GM12892 (cell line): ENCODE measurements around the gene CUBN. TPM values are rescaled to one million over a fixed set of nuclear protein-coding genes. Genes with fewer than 3 reads are reported as not detected.

Experiments
- DNase-seq: peaks from one replicate; pipeline ENCODE4 v3.0.0; 2011; ENCODE audit not compliant: insufficient read length
- FAIRE-seq: peaks from 2 replicates; lab custom pipeline; 2011; peaks lifted over from hg19 to GRCh38; lab: Jason Lieb, UNC
- POLR2A ChIP-seq: IDR thresholded peaks from 2 replicates; pipeline ENCODE4 v1.6.1; 2011; ENCODE audit warnings: low read depth, low read length, control low read depth
- POLR2AphosphoS5 ChIP-seq: IDR thresholded peaks from 2 replicates; pipeline ENCODE4 v1.6.1; 2011; ENCODE audit warnings: low read depth, low read length, control low read depth
- TAF1 ChIP-seq: IDR thresholded peaks from 2 replicates; pipeline ENCODE4 v1.6.1; 2011; ENCODE audit warnings: low read depth, mild to moderate bottlenecking, control low read depth, low read length, borderline replicate concordance
- polyA plus RNA-seq: library from polyadenylated mRNA; unstranded; fragments of >200 nt; gene quantifications from one replicate; pipeline ENCODE4 v1.2.1, GENCODE V29; 2012; ENCODE audit warnings: missing spikeins, inconsistent platforms; ENCODE audit not compliant: missing spikeins

The CUBN gene
- not detected for polyA plus RNA-seq

- DNase-seq: no peak
- no peak for FAIRE-seq
- TF ChIP-seq POLR2A: no peak
- TF ChIP-seq TAF1: no peak
- TF ChIP-seq POLR2AphosphoS5: no peak
These were observed at the start of gene CUBN for GRCh38 chr10:17129741-17130140. Gene CUBN, minus strand, starts transcription at chr10:17129811. Its CDS starts 46 bp downstream, at chr10:17129765.

GRCh38 chr10:17179002-17179401, 49.4 kb upstream of the CUBN start:
- FAIRE-seq: no peak
- TF ChIP-seq TAF1: no peak
- no peak for TF ChIP-seq POLR2AphosphoS5
- TF ChIP-seq POLR2A: no peak
- DNase-seq: no peak

DNA sequence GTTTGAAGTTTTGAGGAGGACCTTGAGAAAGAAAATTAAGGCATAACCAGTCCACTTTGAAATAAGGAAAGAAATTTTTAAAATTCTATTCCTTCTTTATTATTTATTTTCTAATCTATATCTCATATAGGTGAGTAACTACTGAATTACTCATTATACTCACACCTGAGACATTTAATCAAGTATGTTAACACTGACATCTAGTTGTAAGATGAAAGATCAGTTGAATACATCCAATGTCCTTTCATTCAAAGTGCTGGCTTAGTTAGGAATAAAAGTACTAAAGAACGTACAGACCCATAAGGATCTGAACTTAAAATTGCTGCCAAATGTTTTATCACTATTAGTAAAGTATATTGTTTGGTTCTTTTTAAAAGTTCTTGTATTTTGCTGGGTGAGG, 48.4 kb upstream of the CUBN start:
- DNase-seq (no peak), FAIRE-seq (no peak)
- no peak for TF ChIP-seq TAF1
- no peak for TF ChIP-seq POLR2A
- no peak for TF ChIP-seq POLR2AphosphoS5

GRCh38 chr10:17177014-17177413, 47.4 kb upstream of the CUBN start:
- DNase-seq: no peak
- TF ChIP-seq TAF1: no peak
- no peak for FAIRE-seq

GRCh38 chr10:17176091-17176490, 46.5 kb upstream of the CUBN start:
- DNase-seq (no peak), FAIRE-seq (no peak)
- TF ChIP-seq POLR2AphosphoS5: no peak
- TF ChIP-seq TAF1: no peak
- TF ChIP-seq POLR2A: no peak

DNA sequence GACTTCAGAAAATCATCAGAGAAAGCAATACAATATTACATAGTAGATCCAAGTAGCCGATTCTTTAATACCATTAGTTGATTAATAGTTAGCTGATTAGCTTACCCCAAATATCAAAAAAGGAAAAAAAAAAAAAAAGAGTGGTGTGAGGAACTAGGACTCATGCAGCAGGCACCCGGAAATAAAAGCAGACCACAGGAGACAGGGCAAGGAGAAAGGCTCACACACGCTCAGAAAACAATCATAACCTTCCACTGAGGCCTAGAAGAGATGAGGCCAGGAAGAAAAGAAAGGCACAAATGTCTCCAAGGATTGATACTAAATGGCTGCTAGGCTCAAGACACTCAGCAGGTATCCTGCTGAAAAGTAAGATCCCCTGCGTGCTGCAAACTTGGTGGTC, 45.9 kb upstream of the CUBN start:
- no peak for FAIRE-seq
- TF ChIP-seq TAF1: no peak
- TF ChIP-seq POLR2AphosphoS5: no peak
- TF ChIP-seq POLR2A: no peak

GRCh38 chr10:17174626-17175025, 45.0 kb upstream of the CUBN start:
- FAIRE-seq: no peak

More for the DNA sequence above, 45.9 kb upstream of the CUBN start:
- no peak for DNase-seq

GRCh38 chr10:17171141-17171641, 41.6 kb upstream of the CUBN start:
- no peak for TF ChIP-seq POLR2A
- TF ChIP-seq TAF1: no peak
- TF ChIP-seq POLR2AphosphoS5: no peak
- FAIRE-seq (no peak), DNase-seq (no peak)

More at GRCh38 chr10:17174626-17175025, 45.0 kb upstream of the CUBN start:
- TF ChIP-seq TAF1: no peak
- TF ChIP-seq POLR2A: no peak
- no peak for TF ChIP-seq POLR2AphosphoS5
- DNase-seq: no peak

- DNase-seq: no peak
- TF ChIP-seq TAF1: no peak
- TF ChIP-seq POLR2AphosphoS5: no peak
- no peak for TF ChIP-seq POLR2A
- no peak for FAIRE-seq
These were observed 40.2 kb upstream of the CUBN start for GRCh38 chr10:17169803-17170202.

- TF ChIP-seq TAF1: no peak
- TF ChIP-seq POLR2A: no peak
- TF ChIP-seq POLR2AphosphoS5: no peak
- DNase-seq (no peak), FAIRE-seq (no peak)
These were observed 37.1 kb upstream of the CUBN start for GRCh38 chr10:17166699-17167098.

GRCh38 chr10:17162828-17163227, 33.2 kb upstream of the CUBN start:
- TF ChIP-seq POLR2A (no peak), POLR2AphosphoS5 (no peak), TAF1 (no peak)
- FAIRE-seq: no peak

DNA sequence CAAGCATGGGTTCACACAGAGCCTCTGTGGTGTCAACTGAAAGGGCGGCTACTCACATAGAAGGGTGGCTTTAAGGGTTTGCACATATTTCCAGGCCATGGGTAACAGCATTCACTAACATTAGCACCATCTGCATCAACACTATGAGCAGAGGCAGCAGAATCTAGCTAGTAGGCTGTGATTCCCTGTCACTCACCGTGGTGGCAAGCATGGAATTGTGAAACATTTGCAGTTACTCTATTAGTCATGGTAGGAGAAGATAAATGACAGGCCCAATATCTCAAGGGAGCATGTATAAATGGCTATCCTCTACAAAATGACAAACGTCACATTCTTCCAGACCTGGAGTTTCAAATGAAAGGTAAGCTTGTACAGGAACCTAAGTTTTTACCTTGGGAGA, 32.2 kb upstream of the CUBN start:
- DNase-seq (no peak), FAIRE-seq (no peak)
- TF ChIP-seq TAF1: no peak
- no peak for TF ChIP-seq POLR2AphosphoS5
- no peak for TF ChIP-seq POLR2A

More at GRCh38 chr10:17162828-17163227, 33.2 kb upstream of the CUBN start:
- DNase-seq: no peak
